Stimulated activated CD4-positive, alpha-beta T cell treated with anti-CD3 and anti-CD28 coated beads, Interleukin-15, amount 100 ng/mL, for 24 hours (primary cell): ENCODE measurements around the gene MYO9A.
A peak's percentile ranks its signal among the peaks of the same experiment; 100 is the strongest.

Experiments
- DNase-seq: peaks from one replicate; pipeline ENCODE4 v3.0.0-alpha.2; 2020

The MYO9A gene

GRCh38 chr15:72118017-72118978, at the start of gene MYO9A, which contains the start of gene SENP8:
Gene MYO9A, minus strand, starts transcription at chr15:72118150. Its CDS starts 71,587 bp downstream, at chr15:72046563.
Gene SENP8, plus strand, starts transcription at chr15:72118403. Its CDS starts 21,221 bp downstream, at chr15:72139624.
- peak; percentile 98 for DNase-seq

GRCh38 chr15:72167445-72167844, 49.5 kb upstream of the MYO9A start:
- DNase-seq, result no peak

- DNase-seq, result no peak
Observed at GRCh38 chr15:72166716-72167417, 48.9 kb upstream of the MYO9A start.

- DNase-seq, result no peak
Observed at GRCh38 chr15:72163719-72164118, 45.8 kb upstream of the MYO9A start.

GRCh38 chr15:72162569-72162968, 44.6 kb upstream of the MYO9A start:
- DNase-seq, result no peak

GRCh38 chr15:72161361-72162132, 43.6 kb upstream of the MYO9A start:
- DNase-seq, result no peak

GRCh38 chr15:72160696-72161245, 42.8 kb upstream of the MYO9A start:
- DNase-seq, result no peak

- DNase-seq, result no peak
Observed at GRCh38 chr15:72156928-72157327, 39.0 kb upstream of the MYO9A start.

- DNase-seq, result peak; percentile 88
Observed at GRCh38 chr15:72155635-72156616, 38.0 kb upstream of the MYO9A start.

- DNase-seq, result no peak
Observed at GRCh38 chr15:72155003-72155621, 37.2 kb upstream of the MYO9A start.

- no peak for DNase-seq
Observed at GRCh38 chr15:72154316-72154715, 36.4 kb upstream of the MYO9A start.

- no peak for DNase-seq
Observed at GRCh38 chr15:72153269-72154000, 35.5 kb upstream of the MYO9A start.

GRCh38 chr15:72147418-72147817, 29.5 kb upstream of the MYO9A start:
- DNase-seq, result no peak

GRCh38 chr15:72146934-72147333, 29.0 kb upstream of the MYO9A start:
- no peak for DNase-seq

- no peak for DNase-seq
Observed at GRCh38 chr15:72146221-72146620, 28.3 kb upstream of the MYO9A start.

GRCh38 chr15:72141171-72142084, 23.5 kb upstream of the MYO9A start:
- DNase-seq, result no peak

- DNase-seq, result no peak
Observed at GRCh38 chr15:72140088-72140487, 22.1 kb upstream of the MYO9A start.

GRCh38 chr15:72139667-72140066, 21.7 kb upstream of the MYO9A start:
- DNase-seq, result no peak
